ENCODE results near the gene SCUBE2. TPM values are rescaled to one million over a fixed set of nuclear protein-coding genes. Genes with fewer than 3 reads are reported as not detected.
"Not testable (repeated sequence)": the region's sequence is repeated elsewhere in the genome, so short reads cannot be mapped to it uniquely, and the experiment has no call there.

The SCUBE2 gene
- total RNA-seq, 1 experiment from 2014 or later: 4.3 TPM

GRCh38 chr11:9118277-9118676 is 26.9 kb upstream of the SCUBE2 start:
- no peak for DNase-seq (ENCODE audit: low read depth)
- in situ Hi-C loops (cut with HindIII; ENCODE audit: low pct_unique_long_range_greater_than_20kb, low sequenced_read_pairs): no loop called here

- in situ Hi-C loops (cut with HindIII; ENCODE audit: low pct_unique_long_range_greater_than_20kb, low sequenced_read_pairs): no loop called here
- DNase-seq (ENCODE audit: low read depth): no peak
Measured at GRCh38 chr11:9112075-9112474, 20.7 kb upstream of the SCUBE2 start.

GRCh38 chr11:9109858-9110731 is 18.7 kb upstream of the SCUBE2 start:
- no peak for DNase-seq (ENCODE audit: low read depth)
- in situ Hi-C loops (cut with HindIII; ENCODE audit: low pct_unique_long_range_greater_than_20kb, low sequenced_read_pairs): no loop called here

GRCh38 chr11:9104580-9104979 is 13.2 kb upstream of the SCUBE2 start:
- DNase-seq (ENCODE audit: low read depth): no peak

GRCh38 chr11:9103542-9104276 is 12.3 kb upstream of the SCUBE2 start:
- DNase-seq (ENCODE audit: low read depth): no peak
- in situ Hi-C loops (cut with HindIII; ENCODE audit: low pct_unique_long_range_greater_than_20kb, low sequenced_read_pairs): no loop called here

More at GRCh38 chr11:9104580-9104979, 13.2 kb upstream of the SCUBE2 start:
- in situ Hi-C loops (cut with HindIII; ENCODE audit: low pct_unique_long_range_greater_than_20kb, low sequenced_read_pairs): no loop called here

GRCh38 chr11:9099617-9100016 is 8.2 kb upstream of the SCUBE2 start:
- DNase-seq (ENCODE audit: low read depth): no peak
- in situ Hi-C loops (cut with HindIII; ENCODE audit: low pct_unique_long_range_greater_than_20kb, low sequenced_read_pairs): no loop called here

- in situ Hi-C loops (cut with HindIII; ENCODE audit: low pct_unique_long_range_greater_than_20kb, low sequenced_read_pairs): not testable (repeated sequence)
Measured at GRCh38 chr11:9098455-9098854, 7.1 kb upstream of the SCUBE2 start.

GRCh38 chr11:9097186-9097943 is 6.0 kb upstream of the SCUBE2 start:
- DNase-seq (ENCODE audit: low read depth); in situ Hi-C loops (cut with HindIII; ENCODE audit: low pct_unique_long_range_greater_than_20kb, low sequenced_read_pairs): not testable (repeated sequence)

More at GRCh38 chr11:9098455-9098854, 7.1 kb upstream of the SCUBE2 start:
- not testable (repeated sequence) for DNase-seq (ENCODE audit: low read depth)

- in situ Hi-C loops (cut with HindIII; ENCODE audit: low pct_unique_long_range_greater_than_20kb, low sequenced_read_pairs): no loop called here
- DNase-seq (ENCODE audit: low read depth): no peak
Measured at GRCh38 chr11:9096427-9096826, 5.0 kb upstream of the SCUBE2 start.

GRCh38 chr11:9095421-9095820 is 4.0 kb upstream of the SCUBE2 start:
- DNase-seq (ENCODE audit: low read depth): no peak
- in situ Hi-C loops (cut with HindIII; ENCODE audit: low pct_unique_long_range_greater_than_20kb, low sequenced_read_pairs): no loop called here

GRCh38 chr11:9094420-9094819 is 3.0 kb upstream of the SCUBE2 start:
- in situ Hi-C loops (cut with HindIII; ENCODE audit: low pct_unique_long_range_greater_than_20kb, low sequenced_read_pairs): no loop called here
- DNase-seq (ENCODE audit: low read depth): no peak

GRCh38 chr11:9092853-9093778 is 1.7 kb upstream of the SCUBE2 start:
- DNase-seq (ENCODE audit: low read depth): no peak
- in situ Hi-C loops (cut with HindIII; ENCODE audit: low pct_unique_long_range_greater_than_20kb, low sequenced_read_pairs): no loop called here

- in situ Hi-C loops (cut with HindIII; ENCODE audit: low pct_unique_long_range_greater_than_20kb, low sequenced_read_pairs): no loop called here
- DNase-seq (ENCODE audit: low read depth): no peak
Measured at GRCh38 chr11:9092072-9092471, 673 bp upstream of the SCUBE2 start.

GRCh38 chr11:9090488-9091043 is 833 bp downstream of the SCUBE2 start:
- in situ Hi-C loops (cut with HindIII; ENCODE audit: low pct_unique_long_range_greater_than_20kb, low sequenced_read_pairs): no loop called here
- DNase-seq (ENCODE audit: low read depth): no peak

- no peak for DNase-seq (ENCODE audit: low read depth)
- in situ Hi-C loops (cut with HindIII; ENCODE audit: low pct_unique_long_range_greater_than_20kb, low sequenced_read_pairs): no loop called here
Measured at GRCh38 chr11:9089636-9090035, 1.8 kb downstream of the SCUBE2 start.

- in situ Hi-C loops (cut with HindIII; ENCODE audit: low pct_unique_long_range_greater_than_20kb, low sequenced_read_pairs): no loop called here
- DNase-seq (ENCODE audit: low read depth): no peak
Measured at GRCh38 chr11:9089061-9089460, 2.3 kb downstream of the SCUBE2 start.

- no peak for DNase-seq (ENCODE audit: low read depth)
- in situ Hi-C loops (cut with HindIII; ENCODE audit: low pct_unique_long_range_greater_than_20kb, low sequenced_read_pairs): no loop called here
Measured at GRCh38 chr11:9082575-9082974, 8.8 kb downstream of the SCUBE2 start.

All from Caki2 (cell line).